Neural cell (in vitro differentiated cells): ENCODE data around the gene SPATS2. TPM values are rescaled to one million over a fixed set of nuclear protein-coding genes. Genes with fewer than 3 reads are reported as not detected.

Source experiments
- H2AFZ ChIP-seq: fragments of 200-600, 300-800 bp; sonication (generic), shearing (Covaris generic); 2 replicates; pipeline ENCODE4 v1.6.0; 2014; ENCODE audit warnings: low read depth, mild to moderate bottlenecking, antibody characterized with exemption, low read length, moderate library complexity
- H3F3A ChIP-seq: fragments of 200-600 bp; shearing (Covaris generic); 2 replicates; pipeline ENCODE4 v1.6.1; 2016; ENCODE audit warnings: mild to moderate bottlenecking, moderate library complexity, mixed read lengths, antibody characterized with exemption, low read length; ENCODE audit not compliant: insufficient read depth, poor library complexity, severe bottlenecking
- H3K27ac ChIP-seq: fragments of 200-600, 300-800 bp; sonication (generic), shearing (Covaris generic); 2 replicates; pipeline ENCODE4 v1.5.1; 2014; ENCODE audit warnings: mild to moderate bottlenecking, low read length, moderate library complexity
- H3K27me3 ChIP-seq: fragments of 300-800, 200-600 bp; sonication (generic), shearing (Covaris generic); 2 replicates; pipeline ENCODE4 v1.6.0; 2014; ENCODE audit warnings: mild to moderate bottlenecking, low read depth, low read length, moderate library complexity; ENCODE audit not compliant: insufficient read depth
- H3K36me3 ChIP-seq: fragments of 300-800, 200-600 bp; sonication (generic), shearing (Covaris generic); 2 replicates; pipeline ENCODE4 v1.5.1; 2014; ENCODE audit warnings: mild to moderate bottlenecking, antibody characterized with exemption, low read length, moderate library complexity; ENCODE audit not compliant: insufficient read depth
- H3K4me2 ChIP-seq: fragments of 300-800, 200-600 bp; sonication (generic), shearing (Covaris generic); 2 replicates; pipeline ENCODE4 v1.6.0; 2014; ENCODE audit warnings: mild to moderate bottlenecking, low read length
- H3K4me3 ChIP-seq: fragments of 300-800, 200-600 bp; sonication (generic), shearing (Covaris generic); 2 replicates; pipeline ENCODE4 v1.5.1; 2014; ENCODE audit warnings: mild to moderate bottlenecking, low read length, moderate library complexity
- H3K79me2 ChIP-seq: fragments of 200-600 bp; shearing (Covaris generic); replicated peaks from 2 replicates; pipeline ENCODE4 v1.6.0; 2014; ENCODE audit warnings: mild to moderate bottlenecking, low read length, moderate library complexity; ENCODE audit not compliant: insufficient read depth
- H3K9ac ChIP-seq: fragments of 300-800, 200-600 bp; sonication (generic), shearing (Covaris generic); 2 replicates; pipeline ENCODE4 v1.6.1; 2016; ENCODE audit warnings: mild to moderate bottlenecking, low read length, mixed read lengths
- H3K9me2 ChIP-seq: fragments of 200-600 bp; shearing (Covaris generic); 2 replicates; pipeline ENCODE4 v1.6.1; 2016; ENCODE audit warnings: mild to moderate bottlenecking, low read length, mixed read lengths; ENCODE audit not compliant: insufficient read depth
- H3K9me3 ChIP-seq: fragments of 200-600, 300-800 bp; sonication (generic), shearing (Covaris generic); 2 replicates; pipeline ENCODE4 v1.6.1; 2016; ENCODE audit warnings: mild to moderate bottlenecking, mixed run types, low read length, moderate library complexity, mixed read lengths
- H4K20me1 ChIP-seq: fragments of 200-600 bp; shearing (Covaris generic); 2 replicates; pipeline ENCODE4 v1.6.1; 2016; ENCODE audit warnings: mild to moderate bottlenecking, mixed run types; ENCODE audit not compliant: insufficient read depth
- EP300 ChIP-seq: fragments of 450-650 bp; conservative IDR thresholded peaks from 2 replicates; pipeline ENCODE4 v1.6.1; 2014; ENCODE audit warnings: antibody characterized with exemption, mild to moderate bottlenecking, moderate library complexity; ENCODE audit not compliant: poor library complexity, severe bottlenecking
- EZH2 ChIP-seq: fragments of 200-600, 300-800 bp; shearing (Covaris generic), sonication (generic); IDR thresholded peaks from 2 replicates; pipeline ENCODE4 v1.6.1; 2014; ENCODE audit warnings: antibody characterized with exemption, low read length, borderline replicate concordance, mild to moderate bottlenecking; ENCODE audit not compliant: insufficient read depth, poor library complexity, severe bottlenecking
- MXI1 ChIP-seq: fragments of 450-650 bp; conservative IDR thresholded peaks from 2 replicates; pipeline ENCODE4 v1.6.1; 2014; ENCODE audit warnings: antibody characterized with exemption, mild to moderate bottlenecking; ENCODE audit not compliant: poor library complexity, severe bottlenecking
- POLR2AphosphoS5 ChIP-seq: IDR thresholded peaks from 2 replicates; pipeline ENCODE4 v1.6.1; 2012
- RAD21 ChIP-seq: fragments of 450-650 bp; conservative IDR thresholded peaks from 2 replicates; pipeline ENCODE4 v1.6.1; 2014; ENCODE audit warnings: antibody characterized with exemption, mild to moderate bottlenecking, moderate library complexity
- SMC3 ChIP-seq: fragments of 450-650 bp; conservative IDR thresholded peaks from 2 replicates; pipeline ENCODE4 v1.6.1; 2014; ENCODE audit warnings: antibody characterized with exemption, mild to moderate bottlenecking, moderate library complexity; ENCODE audit not compliant: poor library complexity
- TAF1 ChIP-seq: IDR thresholded peaks from 2 replicates; pipeline ENCODE4 v1.6.1; 2012; ENCODE audit warnings: low read depth
- polyA plus RNA-seq: library from polyadenylated mRNA; depleted of rRNA; stranded (reverse); fragments of >200 nt; gene quantifications from 2 replicates; pipeline ENCODE4 v1.2.3, GENCODE V29; 2014
- TF ChIP-seq, protein P1 (sequence below): fragments of 450-650 bp; IDR thresholded peaks from 2 replicates; pipeline ENCODE4 v1.5.1; 2014; ENCODE audit warnings: antibody characterized with exemption, mild to moderate bottlenecking, moderate library complexity; ENCODE audit not compliant: poor library complexity, severe bottlenecking
- TF ChIP-seq, protein P2 (sequence below): IDR thresholded peaks from 2 replicates; pipeline ENCODE4 v1.6.1; 2012; ENCODE audit warnings: borderline replicate concordance

SPATS2 gene
- polyA plus RNA-seq, 1 donor from 2014 or later: 58.4 TPM

DNA sequence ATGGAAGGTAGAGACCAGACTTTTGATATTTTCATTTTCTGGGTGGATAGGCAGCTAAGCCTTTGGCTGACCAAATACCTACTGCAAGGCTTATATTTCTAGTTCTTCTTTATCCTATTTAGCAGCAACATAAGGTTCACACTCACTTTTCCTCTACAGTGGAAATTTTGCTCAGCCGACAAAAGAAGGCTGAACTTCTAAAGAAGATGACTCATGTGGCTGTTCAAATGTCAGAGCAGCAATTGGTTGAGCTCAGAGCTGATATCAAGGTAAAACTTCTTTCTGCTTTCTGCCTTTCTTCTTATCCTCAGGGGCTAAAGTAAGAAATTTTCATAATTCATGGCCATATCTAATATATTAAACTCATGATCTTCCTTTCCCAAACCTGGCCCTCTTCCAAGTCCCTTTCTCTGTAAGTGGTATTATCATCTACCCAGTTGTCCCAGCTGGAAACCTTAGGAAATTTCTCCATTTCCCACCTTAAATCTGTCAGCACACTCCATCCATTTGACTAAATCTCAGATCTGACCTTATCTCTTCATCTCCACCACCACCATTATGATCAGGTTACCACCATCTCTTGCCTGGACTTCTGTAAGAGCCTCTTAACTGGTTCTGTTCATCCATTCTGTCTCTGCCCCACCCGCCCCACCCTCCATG is 151.8 kb downstream of the SPATS2 start:
- Histone ChIP-seq H3K4me2 (no peak overlapping the region), H3K27ac (no peak overlapping the region), H3K27me3 (no peaks in the 10 kb centered on the region), H3K36me3 (no peaks in the 10 kb centered on the region), H4K20me1 (no peaks in the 10 kb centered on the region), H3K9ac (no peak overlapping the region), H3K9me3 (no peaks in the 10 kb centered on the region), H2AFZ (no peak overlapping the region), H3K4me3 (no peak overlapping the region), H3F3A (no peaks in the 10 kb centered on the region), H3K79me2 (no peaks in the 10 kb centered on the region), H3K9me2 (no peaks in the 10 kb centered on the region)
- TF ChIP-seq POLR2AphosphoS5 (no peak), EP300 (no peak), MXI1 (no peak), TAF1 (no peak), SMC3 (no peak)
- TF ChIP-seq, protein P1, sequence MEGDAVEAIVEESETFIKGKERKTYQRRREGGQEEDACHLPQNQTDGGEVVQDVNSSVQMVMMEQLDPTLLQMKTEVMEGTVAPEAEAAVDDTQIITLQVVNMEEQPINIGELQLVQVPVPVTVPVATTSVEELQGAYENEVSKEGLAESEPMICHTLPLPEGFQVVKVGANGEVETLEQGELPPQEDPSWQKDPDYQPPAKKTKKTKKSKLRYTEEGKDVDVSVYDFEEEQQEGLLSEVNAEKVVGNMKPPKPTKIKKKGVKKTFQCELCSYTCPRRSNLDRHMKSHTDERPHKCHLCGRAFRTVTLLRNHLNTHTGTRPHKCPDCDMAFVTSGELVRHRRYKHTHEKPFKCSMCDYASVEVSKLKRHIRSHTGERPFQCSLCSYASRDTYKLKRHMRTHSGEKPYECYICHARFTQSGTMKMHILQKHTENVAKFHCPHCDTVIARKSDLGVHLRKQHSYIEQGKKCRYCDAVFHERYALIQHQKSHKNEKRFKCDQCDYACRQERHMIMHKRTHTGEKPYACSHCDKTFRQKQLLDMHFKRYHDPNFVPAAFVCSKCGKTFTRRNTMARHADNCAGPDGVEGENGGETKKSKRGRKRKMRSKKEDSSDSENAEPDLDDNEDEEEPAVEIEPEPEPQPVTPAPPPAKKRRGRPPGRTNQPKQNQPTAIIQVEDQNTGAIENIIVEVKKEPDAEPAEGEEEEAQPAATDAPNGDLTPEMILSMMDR: no peak
- TF ChIP-seq, protein P2, sequence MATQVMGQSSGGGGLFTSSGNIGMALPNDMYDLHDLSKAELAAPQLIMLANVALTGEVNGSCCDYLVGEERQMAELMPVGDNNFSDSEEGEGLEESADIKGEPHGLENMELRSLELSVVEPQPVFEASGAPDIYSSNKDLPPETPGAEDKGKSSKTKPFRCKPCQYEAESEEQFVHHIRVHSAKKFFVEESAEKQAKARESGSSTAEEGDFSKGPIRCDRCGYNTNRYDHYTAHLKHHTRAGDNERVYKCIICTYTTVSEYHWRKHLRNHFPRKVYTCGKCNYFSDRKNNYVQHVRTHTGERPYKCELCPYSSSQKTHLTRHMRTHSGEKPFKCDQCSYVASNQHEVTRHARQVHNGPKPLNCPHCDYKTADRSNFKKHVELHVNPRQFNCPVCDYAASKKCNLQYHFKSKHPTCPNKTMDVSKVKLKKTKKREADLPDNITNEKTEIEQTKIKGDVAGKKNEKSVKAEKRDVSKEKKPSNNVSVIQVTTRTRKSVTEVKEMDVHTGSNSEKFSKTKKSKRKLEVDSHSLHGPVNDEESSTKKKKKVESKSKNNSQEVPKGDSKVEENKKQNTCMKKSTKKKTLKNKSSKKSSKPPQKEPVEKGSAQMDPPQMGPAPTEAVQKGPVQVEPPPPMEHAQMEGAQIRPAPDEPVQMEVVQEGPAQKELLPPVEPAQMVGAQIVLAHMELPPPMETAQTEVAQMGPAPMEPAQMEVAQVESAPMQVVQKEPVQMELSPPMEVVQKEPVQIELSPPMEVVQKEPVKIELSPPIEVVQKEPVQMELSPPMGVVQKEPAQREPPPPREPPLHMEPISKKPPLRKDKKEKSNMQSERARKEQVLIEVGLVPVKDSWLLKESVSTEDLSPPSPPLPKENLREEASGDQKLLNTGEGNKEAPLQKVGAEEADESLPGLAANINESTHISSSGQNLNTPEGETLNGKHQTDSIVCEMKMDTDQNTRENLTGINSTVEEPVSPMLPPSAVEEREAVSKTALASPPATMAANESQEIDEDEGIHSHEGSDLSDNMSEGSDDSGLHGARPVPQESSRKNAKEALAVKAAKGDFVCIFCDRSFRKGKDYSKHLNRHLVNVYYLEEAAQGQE: no peak

DNA sequence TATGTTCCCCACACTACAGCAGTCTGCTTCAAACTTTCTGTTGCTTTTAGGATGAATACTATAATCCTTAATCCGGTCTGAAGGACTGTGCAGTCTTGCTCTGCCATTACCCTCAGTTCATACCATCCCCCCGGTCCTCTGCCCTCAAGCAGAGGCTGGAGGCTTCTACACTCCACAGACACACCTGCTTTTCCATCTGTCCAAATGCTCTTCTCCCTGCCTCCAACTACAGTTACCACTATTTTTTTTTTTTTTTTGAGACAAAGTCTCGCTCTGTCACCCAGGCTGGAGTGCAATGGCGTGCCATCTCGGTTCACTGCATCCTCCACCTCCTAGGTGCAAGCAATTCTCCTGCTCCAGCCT is 152.3 kb downstream of the SPATS2 start:
- Histone ChIP-seq H4K20me1 (no peaks in the 10 kb centered on the region), H3K27me3 (no peaks in the 10 kb centered on the region), H3K36me3 (no peaks in the 10 kb centered on the region), H3K9me3 (no peaks in the 10 kb centered on the region), H3K4me3 (no peak overlapping the region), H3K79me2 (no peaks in the 10 kb centered on the region), H3K27ac (no peak overlapping the region), H3K9ac (no peak overlapping the region), H3K9me2 (no peaks in the 10 kb centered on the region), H3K4me2 (no peak overlapping the region), H3F3A (no peaks in the 10 kb centered on the region), H2AFZ (no peak overlapping the region)
- TF ChIP-seq EP300 (no peak), SMC3 (no peak), POLR2AphosphoS5 (no peak), MXI1 (no peak), TAF1 (no peak), RAD21 (no peak), EZH2 (no peak)
- TF ChIP-seq, protein P1: no peak
- TF ChIP-seq, protein P2: no peak
